H7 (cell line): ENCODE measurements around the gene TMEM19. TPM values are rescaled to one million over a fixed set of nuclear protein-coding genes. Genes with fewer than 3 reads are reported as not detected.

ENCODE experiments used
- DNase-seq: peaks from one replicate; pipeline ENCODE4 v3.0.0; 2012
- H3K27me3 ChIP-seq: 2 replicates; pipeline ENCODE4 v1.6.0; 2011; ENCODE audit warnings: mild to moderate bottlenecking, low read length; ENCODE audit not compliant: control insufficient read depth, insufficient read depth
- H3K36me3 ChIP-seq: replicated peaks from 2 replicates; pipeline ENCODE4 v1.5.1; 2011; ENCODE audit warnings: low read length; ENCODE audit not compliant: control insufficient read depth, insufficient read depth
- H3K4me3 ChIP-seq: 2 replicates; pipeline ENCODE4 v1.5.1; 2011; ENCODE audit warnings: low read depth, mild to moderate bottlenecking, control low read depth, low read length, moderate library complexity; ENCODE audit not compliant: insufficient read depth
- total RNA-seq: library from RNA; depleted of rRNA; stranded (reverse); fragments of >200 nt; shearing (Covaris generic); gene quantifications from 2 replicates; pipeline ENCODE4 v1.2.3, GENCODE V29; 2014

TMEM19 gene
- total RNA-seq, 1 experiment from 2014 or later, result 12.7 TPM

DNA sequence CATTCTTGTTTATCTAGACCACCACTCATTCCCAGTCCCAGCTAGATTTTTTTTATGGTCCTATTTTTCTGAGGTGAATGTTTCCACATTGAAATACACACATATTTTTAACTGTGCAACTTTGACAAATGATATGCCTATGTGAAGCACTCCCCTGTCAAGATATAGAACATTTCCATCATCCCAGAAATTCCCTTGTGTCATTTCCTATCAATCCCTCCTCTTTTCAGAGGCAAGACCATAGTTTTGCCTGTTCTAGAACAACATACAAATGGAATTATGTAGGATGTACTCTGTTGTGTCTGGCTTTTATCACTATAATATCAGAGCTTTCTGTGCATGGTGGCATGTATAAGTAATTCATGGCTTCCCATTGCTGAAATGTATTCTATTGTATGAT lies 32.7 kb downstream of the TMEM19 start:
- no peak for DNase-seq
- Histone ChIP-seq H3K36me3 (no peaks in the 10 kb centered on the region), H3K27me3 (no peaks in the 10 kb centered on the region), H3K4me3 (no peak overlapping the region)

DNA sequence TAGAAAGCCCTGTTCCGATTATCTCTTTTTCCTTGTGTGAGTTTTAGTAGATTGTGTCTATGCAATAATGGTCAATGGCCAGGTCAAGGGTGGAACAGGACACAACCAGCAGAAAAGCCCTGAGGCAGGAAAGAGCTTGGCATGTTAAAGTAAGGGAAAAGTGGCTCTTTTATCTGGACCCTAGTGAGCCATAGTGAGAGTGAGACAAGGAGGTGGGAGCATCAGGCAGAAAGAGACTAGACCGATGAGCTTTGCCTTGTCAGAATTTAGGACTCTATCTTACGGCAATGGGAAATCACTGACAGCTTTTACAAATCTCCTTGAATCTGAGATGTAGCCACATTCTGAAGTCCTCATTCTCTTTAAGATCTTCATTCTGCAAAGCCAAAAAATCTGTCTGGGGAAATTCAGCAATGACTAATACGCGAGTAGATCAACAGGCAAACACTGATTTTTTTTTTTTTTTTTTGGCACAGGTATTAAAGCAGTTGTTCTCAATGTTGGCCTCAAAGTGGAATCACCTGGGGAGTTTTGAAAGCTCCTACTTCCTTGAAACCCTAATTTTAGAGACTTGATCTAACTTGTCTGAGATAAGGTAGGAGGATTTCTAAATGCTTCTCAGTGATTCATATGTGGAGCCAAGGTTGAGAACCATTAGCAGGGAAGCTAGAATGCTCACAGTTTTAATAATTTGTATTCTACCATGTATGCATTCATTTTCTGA lies 33.9 kb downstream of the TMEM19 start:
- Histone ChIP-seq H3K4me3 (no peak overlapping the region), H3K27me3 (no peaks in the 10 kb centered on the region), H3K36me3 (no peaks in the 10 kb centered on the region)
- no peak for DNase-seq

DNA sequence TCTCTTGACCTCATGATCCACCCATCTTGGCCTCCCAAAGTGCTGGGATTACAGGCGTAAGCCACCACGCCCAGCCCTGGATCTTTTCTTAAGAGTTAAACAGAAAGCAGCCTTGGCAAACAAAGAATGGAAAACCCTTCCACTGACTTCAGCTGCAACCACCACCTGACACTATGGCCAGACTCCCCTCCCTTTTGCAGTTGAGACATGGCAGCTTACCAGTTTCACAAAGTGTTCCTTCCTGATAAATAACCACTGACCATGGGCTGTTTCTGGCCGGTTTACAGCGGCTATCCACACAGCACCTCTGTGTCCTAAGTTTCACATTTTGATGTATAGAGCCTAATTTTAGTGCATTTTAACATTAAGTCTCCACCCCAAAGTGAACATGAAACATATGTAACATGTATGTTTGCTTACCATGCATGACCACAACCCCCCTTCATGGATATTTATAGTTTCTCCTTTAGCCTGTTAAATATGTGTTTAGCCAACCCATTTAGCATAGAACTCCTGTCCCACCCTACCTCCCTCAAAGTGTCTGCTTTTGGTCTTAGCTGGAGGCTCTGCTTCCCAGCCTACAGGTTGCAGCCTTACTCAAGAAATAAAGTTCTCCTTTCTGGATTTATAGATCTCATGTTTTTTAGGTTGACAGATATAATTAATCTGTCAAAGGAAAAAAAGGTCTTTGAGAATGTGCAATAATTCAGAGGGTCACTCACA lies 36.1 kb downstream of the TMEM19 start:
- no peak for DNase-seq
- Histone ChIP-seq H3K4me3 (no peak overlapping the region), H3K36me3 (no peaks in the 10 kb centered on the region), H3K27me3 (no peaks in the 10 kb centered on the region)

DNA sequence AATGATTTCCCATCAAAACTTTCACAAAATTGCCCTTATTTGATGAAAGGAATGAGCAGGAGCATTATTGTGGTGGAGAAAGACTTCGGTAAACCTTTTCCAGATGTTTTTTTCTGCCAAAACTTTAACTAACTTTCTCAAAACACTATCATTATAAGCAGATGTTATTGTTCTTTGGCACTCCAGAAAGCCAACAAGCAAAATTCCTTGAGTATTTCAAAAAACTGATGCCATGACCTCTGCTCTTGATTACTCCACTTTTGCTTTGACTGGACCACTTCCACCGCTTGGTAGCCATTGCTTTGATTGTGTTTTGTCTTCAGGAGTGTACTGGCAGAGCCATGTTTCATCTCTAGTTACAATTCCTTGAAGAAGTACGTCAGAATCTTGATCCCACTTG lies 39.1 kb downstream of the TMEM19 start:
- Histone ChIP-seq H3K36me3 (no peaks in the 10 kb centered on the region), H3K27me3 (no peaks in the 10 kb centered on the region)
- DNase-seq, result no peak

DNA sequence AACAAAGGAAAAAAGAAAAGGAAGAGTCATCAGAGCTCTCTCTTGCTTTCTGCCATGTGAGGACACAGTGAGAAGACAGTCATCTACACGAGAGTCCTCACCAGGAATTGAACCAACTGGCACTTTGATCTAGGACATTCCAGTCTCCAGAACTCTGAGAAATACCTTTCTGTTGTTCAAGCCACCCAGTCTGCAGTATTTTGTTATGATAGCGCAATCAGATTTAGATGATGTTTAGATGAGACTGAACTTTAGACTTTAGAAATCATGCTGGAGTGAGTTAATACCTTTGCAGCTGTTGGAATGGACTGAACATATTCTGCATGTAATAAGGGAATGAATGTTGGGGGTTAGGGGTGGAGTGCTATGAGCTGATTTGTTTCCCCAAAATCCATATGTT lies 40.7 kb downstream of the TMEM19 start:
- H3K4me3 ChIP-seq, result no peak overlapping the region
- no peaks in the 10 kb centered on the region for H3K27me3 ChIP-seq
- no peak for DNase-seq
- no peaks in the 10 kb centered on the region for H3K36me3 ChIP-seq

More for the DNA sequence above, 39.1 kb downstream of the TMEM19 start:
- H3K4me3 ChIP-seq, result no peak overlapping the region

DNA sequence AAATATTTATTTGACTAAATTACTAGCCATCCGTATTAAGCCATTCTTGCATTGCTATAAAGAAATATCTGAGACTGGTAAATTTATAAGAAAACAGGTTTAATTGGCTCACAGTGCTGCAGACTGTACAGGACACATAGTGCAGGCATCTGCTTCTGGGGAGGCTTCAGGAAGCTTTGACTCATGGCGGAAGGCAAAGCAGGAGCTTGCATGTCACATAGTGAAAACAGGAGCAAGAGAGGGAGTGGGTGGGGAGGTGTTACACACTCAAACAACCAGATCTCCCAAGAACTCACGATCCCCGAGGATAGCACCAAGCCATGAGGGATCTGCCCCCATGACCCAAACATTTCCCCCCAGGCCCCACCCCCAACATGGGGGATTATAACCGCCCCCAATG lies 42.1 kb downstream of the TMEM19 start:
- Histone ChIP-seq H3K27me3 (no peaks in the 10 kb centered on the region), H3K36me3 (no peaks in the 10 kb centered on the region), H3K4me3 (no peak overlapping the region)
- DNase-seq, result no peak

DNA sequence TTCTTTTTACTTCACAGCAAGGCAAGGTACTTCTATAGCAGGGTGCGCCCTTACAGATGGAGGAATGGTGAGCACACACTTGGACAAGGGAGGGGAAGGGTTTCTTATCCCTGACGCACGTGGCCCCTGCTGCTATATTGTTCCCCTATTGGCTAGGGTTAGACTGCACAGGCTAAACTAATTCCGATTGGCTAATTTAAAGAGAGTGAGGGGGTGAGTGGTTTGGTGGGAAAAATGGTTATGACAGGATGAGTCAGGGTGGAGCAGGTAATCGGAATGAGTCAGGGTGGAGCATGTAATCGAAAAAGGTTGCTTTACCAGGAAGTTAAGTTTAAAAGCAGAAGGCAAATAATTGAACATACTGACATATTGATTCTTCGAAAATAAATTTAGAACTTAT lies 45.1 kb downstream of the TMEM19 start:
- no peaks in the 10 kb centered on the region for H3K27me3 ChIP-seq
- no peaks in the 10 kb centered on the region for H3K36me3 ChIP-seq
- DNase-seq, result no peak
- no peak overlapping the region for H3K4me3 ChIP-seq

DNA sequence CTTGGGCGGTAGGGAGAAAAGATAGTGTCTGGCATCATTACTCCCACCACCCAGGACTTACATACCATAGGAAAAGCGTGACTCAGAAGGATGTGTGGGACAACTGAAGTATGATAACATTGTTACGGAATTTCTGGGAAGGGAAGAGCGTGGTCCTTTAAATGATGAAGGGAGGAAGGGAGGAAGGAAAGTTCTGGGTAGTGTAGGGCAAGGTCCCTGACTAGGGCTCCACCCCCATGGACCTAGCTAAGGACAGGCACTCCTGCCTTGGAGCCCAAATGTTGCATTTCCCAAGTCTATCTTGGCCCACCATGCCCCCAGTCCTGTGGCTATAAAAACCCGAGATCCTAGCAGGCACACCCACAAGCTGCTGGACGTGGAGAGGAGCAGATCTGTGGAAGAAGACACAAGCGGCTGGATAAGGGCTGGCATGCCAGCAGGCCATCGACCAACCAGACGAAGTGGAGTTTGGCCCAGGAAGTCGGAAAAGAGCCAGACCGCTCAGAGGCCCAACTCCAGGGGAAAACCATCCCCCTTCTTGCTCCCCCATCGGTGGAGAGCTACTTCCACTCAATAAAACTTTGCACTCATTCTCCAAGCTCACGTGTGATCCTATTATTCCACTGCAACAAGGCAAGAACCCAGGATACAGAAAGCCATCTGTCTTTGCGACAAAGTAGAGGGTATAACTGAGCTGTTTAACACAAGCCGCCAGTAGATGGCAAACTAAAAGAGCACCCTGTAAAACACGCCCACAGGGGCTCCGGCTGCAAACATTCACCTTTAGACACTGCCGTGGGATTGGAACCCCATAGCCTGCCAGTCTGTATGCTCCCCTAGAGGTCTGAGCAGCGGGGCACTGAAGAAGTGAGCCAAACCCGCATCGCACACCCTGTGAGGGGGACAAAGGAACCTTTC lies 45.8 kb downstream of the TMEM19 start:
- Histone ChIP-seq H3K4me3 (no peak overlapping the region), H3K27me3 (no peaks in the 10 kb centered on the region), H3K36me3 (no peaks in the 10 kb centered on the region)
- peak; percentile 34 for DNase-seq

DNA sequence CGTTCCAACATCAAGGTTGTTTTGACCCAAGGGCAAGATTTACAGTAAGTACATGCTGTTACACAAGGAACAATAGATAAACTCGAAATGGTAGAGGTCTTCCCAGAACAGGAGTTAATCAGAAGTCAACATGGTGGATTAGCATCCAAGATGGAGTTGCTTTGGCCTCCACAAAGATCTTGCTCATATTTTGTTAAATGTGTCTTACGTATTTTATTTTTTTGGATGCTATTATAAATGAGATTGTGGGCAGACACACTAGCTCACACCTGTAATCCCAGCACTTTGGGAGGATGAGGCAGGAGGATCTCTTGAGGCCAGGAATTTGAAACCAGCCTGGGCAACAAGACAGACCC lies 46.5 kb downstream of the TMEM19 start:
- no peaks in the 10 kb centered on the region for H3K36me3 ChIP-seq
- DNase-seq, result no peak
- no peaks in the 10 kb centered on the region for H3K27me3 ChIP-seq
- H3K4me3 ChIP-seq, result no peak overlapping the region

DNA sequence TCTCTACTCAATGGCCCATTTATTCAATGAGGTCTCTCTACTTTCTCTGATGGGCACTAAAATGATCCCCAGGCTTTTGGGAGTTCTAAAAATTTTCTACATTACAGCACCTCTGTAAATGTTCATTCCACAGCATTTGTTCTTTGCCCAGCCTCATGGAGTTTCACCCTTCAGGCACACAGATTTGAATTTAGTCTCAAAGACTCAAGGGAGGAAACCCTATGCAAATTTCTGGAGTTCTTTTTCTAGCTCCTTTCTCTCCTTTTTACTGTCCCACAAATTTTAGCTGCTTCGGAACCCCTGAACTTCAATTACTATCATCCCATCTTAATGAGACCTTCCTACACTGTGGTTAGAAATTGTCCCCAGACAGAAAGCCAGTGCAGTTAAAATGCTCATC lies 51.3 kb downstream of the TMEM19 start:
- Histone ChIP-seq H3K36me3 (no peaks in the 10 kb centered on the region), H3K27me3 (no peaks in the 10 kb centered on the region), H3K4me3 (no peak overlapping the region)
- DNase-seq, result no peak

DNA sequence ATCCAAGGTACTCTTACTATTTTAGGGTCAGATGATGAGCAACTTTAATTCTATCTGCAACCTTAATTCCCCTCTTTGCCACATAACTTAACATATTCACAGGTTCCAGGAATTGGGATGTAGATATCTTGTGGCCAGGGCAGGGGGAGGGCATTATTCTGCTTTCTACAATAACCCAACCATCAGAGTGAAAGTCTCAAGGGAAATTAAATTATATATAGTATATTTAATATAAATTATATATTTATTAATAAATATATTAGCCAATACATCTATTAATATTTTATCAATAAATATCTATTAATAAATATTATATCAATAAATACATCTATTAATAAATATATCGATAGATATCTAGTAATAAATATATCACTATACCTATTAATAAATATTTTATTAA lies 57.1 kb downstream of the TMEM19 start:
- Histone ChIP-seq H3K27me3 (no peaks in the 10 kb centered on the region), H3K36me3 (no peaks in the 10 kb centered on the region)
- no peak for DNase-seq

DNA sequence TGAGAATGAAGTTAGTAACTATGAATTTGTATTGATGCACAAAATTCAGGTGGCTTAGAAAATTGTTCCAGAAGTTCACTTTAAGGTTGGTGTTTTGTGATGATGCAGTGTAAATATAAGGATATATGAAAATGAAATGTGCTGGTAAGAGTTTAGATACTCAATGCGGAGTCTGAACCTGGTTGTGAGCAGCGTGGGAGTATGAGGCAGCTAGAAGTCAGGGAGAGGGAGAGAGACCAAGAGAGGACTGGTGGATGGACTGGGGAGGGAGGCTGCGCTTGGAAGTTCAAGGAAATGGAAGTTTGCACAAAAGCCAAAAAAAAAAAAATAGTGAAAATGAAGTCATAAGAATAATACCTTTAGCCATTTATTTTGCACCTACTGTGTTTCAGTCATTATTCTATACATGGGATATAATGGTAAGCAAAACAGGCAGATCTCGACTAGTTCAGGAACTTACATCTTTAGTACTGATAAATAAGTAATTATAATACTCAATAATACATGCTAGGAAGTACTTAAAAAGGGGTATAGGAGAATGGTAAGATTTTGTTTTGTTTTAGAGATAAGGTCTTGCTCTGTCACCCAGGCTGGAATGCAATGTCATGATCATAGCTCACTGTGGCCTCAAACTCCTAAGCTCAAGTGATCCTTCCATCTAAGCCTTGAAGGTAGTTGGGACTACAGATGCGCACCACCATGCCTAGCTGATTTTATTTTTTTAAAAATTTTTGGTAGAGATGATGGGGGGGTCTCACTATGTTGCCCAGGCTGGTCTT lies 58.8 kb downstream of the TMEM19 start:
- no peaks in the 10 kb centered on the region for H3K27me3 ChIP-seq
- H3K4me3 ChIP-seq, result no peak overlapping the region
- DNase-seq, result no peak
- H3K36me3 ChIP-seq, result no peaks in the 10 kb centered on the region

More for the DNA sequence above, 57.1 kb downstream of the TMEM19 start:
- no peak overlapping the region for H3K4me3 ChIP-seq

DNA sequence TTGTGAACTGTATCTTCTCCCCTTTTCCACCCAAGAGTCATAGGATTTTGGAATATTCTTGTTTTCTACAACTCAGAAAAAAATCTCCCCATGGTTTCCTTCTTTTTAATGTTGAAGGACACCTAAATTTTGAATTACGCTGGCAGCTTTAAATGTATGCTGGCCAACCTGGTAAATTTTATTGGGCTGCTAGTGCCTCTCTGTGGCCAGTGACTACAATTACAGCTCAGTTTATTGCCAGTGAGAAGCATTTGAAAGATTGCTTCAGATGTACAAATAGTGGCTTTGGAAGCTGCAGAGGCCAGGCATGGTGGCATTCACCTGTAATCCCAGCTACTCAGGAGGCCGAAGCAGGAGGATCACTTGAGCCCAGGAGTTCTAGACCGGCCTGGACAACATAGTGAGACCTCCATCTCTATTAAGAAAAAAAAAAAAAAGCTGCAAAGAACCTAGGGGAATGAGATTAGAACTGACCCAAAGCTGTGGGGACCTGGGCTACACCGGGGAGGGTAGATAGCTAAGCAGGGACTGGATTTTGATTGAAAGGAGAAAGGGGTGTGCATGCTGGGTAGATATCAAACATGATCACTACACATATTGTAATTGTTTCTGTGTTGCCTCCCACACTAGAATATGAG lies 61.2 kb downstream of the TMEM19 start:
- DNase-seq, result no peak
- no peaks in the 10 kb centered on the region for H3K27me3 ChIP-seq
- no peaks in the 10 kb centered on the region for H3K36me3 ChIP-seq
- no peak overlapping the region for H3K4me3 ChIP-seq
